GM12801 (cell line): Measurements from ENCODE around the gene DLX3.

Source experiments
- TF ChIP-seq, protein P1 (sequence below): IDR thresholded peaks from one replicate; pipeline ENCODE4 v1.5.1; 2011; ENCODE audit warnings: control low read depth; ENCODE audit not compliant: insufficient read length; ENCODE audit errors: extremely low read depth

Gene DLX3

DNA sequence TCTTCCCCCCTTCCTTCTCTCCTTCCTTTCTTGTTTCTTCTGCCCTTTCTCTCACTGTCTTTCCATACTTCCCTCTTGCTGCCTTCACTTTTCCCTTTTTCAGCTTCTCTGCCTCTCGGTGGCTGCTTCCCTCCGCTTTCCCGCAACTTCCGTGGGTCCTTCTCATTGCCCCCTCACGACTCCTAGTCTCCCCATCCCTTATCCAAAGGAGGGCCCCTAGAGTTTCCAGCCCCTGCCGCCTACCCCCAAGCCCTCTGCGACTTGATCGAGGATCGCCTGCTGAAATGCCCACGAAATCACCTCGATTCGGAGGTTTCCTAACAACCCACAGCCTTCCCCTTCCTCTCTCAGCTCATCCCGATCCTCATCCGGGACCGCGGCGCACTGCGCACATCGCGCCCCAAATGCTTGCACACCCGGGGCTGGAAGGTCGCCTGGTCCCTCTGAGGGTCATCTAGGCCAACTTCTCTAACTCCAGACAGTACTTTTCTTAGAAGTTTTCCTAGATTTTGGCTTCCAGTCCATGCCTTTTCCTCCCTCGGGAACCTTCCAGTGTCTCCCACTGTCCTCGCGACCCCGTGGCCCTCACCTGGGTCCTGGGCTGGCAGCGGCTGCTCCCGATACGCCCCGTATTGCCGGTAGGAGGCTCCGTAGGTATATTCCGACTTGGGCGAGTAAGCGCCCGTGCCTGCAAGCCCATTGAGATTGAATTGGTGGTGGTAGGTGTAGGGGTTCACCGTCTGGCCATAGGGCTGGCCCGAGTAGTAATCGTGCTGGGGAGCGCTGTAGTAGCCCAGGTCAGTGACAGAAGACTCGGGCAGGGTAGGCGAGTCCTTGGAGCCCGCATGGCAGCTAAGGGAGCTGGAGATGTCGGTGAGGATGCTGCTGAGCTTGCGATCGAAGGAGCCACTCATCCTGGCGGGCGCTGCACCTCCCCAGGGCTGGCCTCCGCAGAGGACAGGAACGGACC lies 654 bp downstream of the DLX3 start:
- TF ChIP-seq, protein P1, sequence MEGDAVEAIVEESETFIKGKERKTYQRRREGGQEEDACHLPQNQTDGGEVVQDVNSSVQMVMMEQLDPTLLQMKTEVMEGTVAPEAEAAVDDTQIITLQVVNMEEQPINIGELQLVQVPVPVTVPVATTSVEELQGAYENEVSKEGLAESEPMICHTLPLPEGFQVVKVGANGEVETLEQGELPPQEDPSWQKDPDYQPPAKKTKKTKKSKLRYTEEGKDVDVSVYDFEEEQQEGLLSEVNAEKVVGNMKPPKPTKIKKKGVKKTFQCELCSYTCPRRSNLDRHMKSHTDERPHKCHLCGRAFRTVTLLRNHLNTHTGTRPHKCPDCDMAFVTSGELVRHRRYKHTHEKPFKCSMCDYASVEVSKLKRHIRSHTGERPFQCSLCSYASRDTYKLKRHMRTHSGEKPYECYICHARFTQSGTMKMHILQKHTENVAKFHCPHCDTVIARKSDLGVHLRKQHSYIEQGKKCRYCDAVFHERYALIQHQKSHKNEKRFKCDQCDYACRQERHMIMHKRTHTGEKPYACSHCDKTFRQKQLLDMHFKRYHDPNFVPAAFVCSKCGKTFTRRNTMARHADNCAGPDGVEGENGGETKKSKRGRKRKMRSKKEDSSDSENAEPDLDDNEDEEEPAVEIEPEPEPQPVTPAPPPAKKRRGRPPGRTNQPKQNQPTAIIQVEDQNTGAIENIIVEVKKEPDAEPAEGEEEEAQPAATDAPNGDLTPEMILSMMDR, result no peak

DNA sequence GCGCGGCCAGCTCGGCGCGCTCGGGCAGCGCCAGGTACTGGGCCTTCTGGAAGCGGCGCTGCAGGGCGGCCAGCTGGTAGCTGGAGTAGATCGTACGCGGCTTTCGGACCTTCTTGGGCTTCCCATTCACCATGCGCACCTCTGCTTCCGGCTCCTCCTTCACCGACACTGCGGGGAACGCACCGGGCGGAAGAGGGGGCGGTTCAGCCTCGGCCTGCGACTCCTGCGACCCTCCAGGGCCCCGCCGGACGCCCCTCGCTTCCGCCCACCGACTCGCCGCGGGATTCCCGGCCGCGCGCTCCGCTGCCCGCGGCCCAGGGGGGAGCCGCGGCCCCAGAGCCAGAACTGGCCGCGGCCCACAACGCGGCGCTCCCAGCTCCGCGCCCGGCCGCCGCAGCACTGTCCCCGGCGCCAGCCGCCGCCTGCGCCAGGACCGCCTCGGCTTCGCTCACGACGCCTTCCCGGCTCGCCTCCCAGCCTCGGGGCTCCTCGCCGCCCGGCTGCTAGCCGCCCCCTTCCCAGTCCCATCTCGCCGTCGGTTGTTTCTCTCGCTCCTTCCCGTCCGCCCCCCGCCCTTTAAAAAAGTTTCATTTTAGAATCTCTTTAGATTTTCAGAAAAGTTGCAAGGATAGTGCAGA lies 1.5 kb downstream of the DLX3 start:
- TF ChIP-seq, protein P1, result no peak

DNA sequence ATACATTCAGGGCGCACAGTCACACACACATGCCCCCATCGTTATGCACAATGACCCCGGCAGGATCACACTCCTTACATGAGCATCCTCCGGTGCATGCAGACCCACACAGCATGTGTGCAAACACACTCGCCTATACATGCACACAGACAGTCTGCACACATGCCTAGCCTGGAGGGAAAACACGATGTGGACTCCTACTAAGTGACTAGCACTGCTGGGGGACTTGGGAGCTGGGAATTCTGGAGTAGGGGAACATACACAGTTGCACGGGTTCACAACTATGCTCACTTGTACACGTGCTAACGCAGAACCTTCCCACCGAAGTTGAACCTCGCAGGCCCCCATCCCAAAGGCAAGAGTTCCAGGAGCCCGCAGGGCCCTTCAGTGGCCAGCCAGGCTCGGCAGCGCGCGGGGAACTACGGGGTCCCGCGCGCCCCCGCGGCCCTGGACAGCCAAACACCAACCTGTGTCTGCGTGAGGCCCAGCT lies 2.0 kb downstream of the DLX3 start:
- TF ChIP-seq, protein P1, result no peak

DNA sequence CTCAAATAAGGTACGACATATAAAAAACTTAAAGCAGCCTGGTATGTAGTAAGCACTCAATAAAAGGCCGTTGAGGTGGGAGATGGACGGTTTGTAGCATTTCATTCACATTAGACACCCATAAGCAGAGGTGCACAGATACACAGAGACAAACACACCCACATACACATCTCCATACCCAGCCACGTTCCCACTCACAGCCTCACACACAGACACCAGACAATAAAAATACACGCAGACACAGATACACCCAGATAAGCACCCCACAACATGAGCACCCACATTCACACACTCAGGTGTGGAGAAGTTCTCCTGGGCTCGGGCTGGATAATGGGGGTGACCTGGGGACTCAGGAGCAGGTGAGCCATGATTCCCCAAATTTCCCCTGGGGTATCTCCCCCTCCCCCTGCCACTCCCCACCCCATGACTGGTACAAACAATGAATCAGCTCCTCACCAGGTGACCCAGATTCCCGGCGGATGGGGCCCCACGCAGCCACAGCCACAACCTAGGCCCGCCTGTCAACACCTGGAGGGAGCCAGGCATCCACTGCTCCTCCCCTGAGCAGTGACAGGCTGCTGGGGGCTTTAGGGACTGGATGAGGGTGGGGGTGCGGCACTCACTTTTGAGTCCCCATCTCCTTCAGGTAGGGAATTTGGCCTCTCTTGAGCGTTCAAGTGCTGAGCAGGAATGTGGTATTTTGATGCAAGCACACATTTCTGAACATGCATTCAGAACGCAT lies 2.7 kb downstream of the DLX3 start:
- TF ChIP-seq, protein P1, result no peak

DNA sequence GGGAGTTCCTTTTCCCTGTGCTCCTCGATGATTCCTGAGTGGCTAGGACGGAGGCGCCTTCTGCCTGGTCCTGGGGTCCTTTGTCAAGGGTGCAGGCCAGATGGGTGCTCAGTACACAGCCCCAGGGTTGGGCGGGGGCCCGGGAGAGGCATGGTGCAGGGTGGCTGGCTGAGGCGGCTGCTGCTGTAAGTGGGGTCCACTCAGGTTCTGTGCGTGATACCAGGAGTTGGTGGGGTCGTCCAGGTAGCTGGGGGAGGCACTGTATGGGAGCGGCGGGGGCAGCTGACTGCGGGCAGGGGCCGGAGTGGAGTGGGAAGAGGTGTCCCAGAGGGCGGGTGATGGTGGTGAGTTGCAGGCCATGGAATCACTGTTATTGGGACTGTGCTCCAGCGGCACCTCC lies 3.6 kb downstream of the DLX3 start:
- TF ChIP-seq, protein P1, result no peak

DNA sequence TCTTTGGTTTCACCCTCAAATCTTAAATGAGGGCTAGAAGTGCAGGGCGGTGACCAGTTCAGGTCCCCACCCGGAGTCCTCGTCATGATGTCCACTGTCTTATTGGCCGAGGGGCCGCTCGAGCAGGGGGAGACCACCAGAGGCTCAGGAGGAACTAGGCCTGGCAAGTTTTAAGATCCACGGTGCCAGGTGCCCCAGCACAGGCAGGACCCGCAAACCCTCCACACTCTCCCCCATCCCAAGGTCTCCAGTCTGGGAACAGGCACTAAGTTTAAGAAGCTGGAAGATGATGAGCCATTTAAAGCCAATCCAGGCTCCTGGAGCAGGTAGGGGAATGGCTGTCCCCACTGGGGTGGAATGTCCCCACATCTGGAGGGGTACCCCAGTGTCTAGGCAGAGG lies 4.1 kb downstream of the DLX3 start:
- TF ChIP-seq, protein P1, result no peak

DNA sequence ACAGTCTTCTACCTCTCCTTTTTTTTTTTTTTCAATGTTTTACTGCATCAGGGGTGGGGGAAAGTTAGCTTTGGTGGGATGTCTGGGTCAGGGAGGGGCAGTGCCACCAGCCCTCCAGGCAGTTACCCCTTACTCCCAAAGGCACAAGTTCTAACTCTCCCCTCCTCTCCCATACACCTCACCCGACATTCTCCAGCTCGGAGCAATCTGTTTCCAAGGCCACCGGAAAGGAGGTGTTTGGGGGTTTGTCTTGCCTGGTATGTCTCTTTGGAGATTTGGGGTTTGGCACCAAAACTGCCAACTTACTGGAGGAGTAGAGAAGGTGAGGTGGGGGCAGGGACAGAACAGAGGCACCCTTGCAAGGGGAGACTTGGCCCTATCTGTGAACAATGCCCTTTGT lies 4.7 kb downstream of the DLX3 start:
- TF ChIP-seq, protein P1, result no peak
